ENCODE measurements around the gene SZT2.

The SZT2 gene

GRCh38 chr1:43482215-43482614 lies 92.5 kb downstream of the SZT2 start:
- no peak overlapping the region for H3K18ac ChIP-seq (ENCODE audit: low read length)
- no peak for DNase-seq
- no peak overlapping the region for H2BK120ac ChIP-seq (ENCODE audit: insufficient read depth, low read length, poor library complexity)
- no peak overlapping the region for H3K14ac ChIP-seq (ENCODE audit: low read length)
- no peak overlapping the region for H3K4me3 ChIP-seq (ENCODE audit: low read depth, low read length)
- no CpG with 5 or more reads among the region's 1 CpG for WGBS (ENCODE audit: extremely low coverage, insufficient coverage, insufficient read length)
- no peaks in the 10 kb centered on the region for H3K27me3 ChIP-seq (ENCODE audit: insufficient read depth, low read length)
- H3K79me1 ChIP-seq (ENCODE audit: low read length): peaks cover 3% of the 10 kb centered on the region
- no peak overlapping the region for H2BK12ac ChIP-seq (ENCODE audit: low read length)
- no peak overlapping the region for H3K9ac ChIP-seq (ENCODE audit: low read length)
- no peak overlapping the region for H2AK5ac ChIP-seq (ENCODE audit: low read length)
- H3K36me3 ChIP-seq (ENCODE audit: control insufficient read depth in 1 of 2, insufficient read depth in 2 of 2, low read length in 2 of 2): no peaks in the 10 kb centered on the region
- no peaks in the 10 kb centered on the region for H3K4me1 ChIP-seq (ENCODE audit: control insufficient read depth in 1 of 2, insufficient read depth in 2 of 2, low read length in 2 of 2)
- no peaks in the 10 kb centered on the region for H3K79me2 ChIP-seq (ENCODE audit: control insufficient read depth, insufficient read depth, low read length, poor library complexity)
- no peak overlapping the region for H4K8ac ChIP-seq (ENCODE audit: low read depth, low read length)
- H4K12ac ChIP-seq (ENCODE audit: low read depth, low read length): no peak overlapping the region
- no peak overlapping the region for H2AFZ ChIP-seq (ENCODE audit: insufficient read depth, low read length, poor library complexity)
- H3K4me2 ChIP-seq (ENCODE audit: low read length): no peak overlapping the region
- H4K91ac ChIP-seq (ENCODE audit: low read depth, low read length): no peak overlapping the region
- H2BK5ac ChIP-seq (ENCODE audit: low read depth, low read length, poor library complexity): no peak overlapping the region
- H3K27ac ChIP-seq (ENCODE audit: low read depth, low read length): no peak overlapping the region
- no peak overlapping the region for H3K23ac ChIP-seq (ENCODE audit: low read length)
- H3K4ac ChIP-seq (ENCODE audit: low read depth, low read length): no peak overlapping the region
- no peaks in the 10 kb centered on the region for H3K9me3 ChIP-seq (ENCODE audit: insufficient read depth, low read depth, low read length)

GRCh38 chr1:43484367-43484766 lies 94.7 kb downstream of the SZT2 start:
- H3K9me3 ChIP-seq (ENCODE audit: insufficient read depth, low read depth, low read length): peaks cover 2% of the 10 kb centered on the region
- DNase-seq: no peak
- H4K8ac ChIP-seq (ENCODE audit: low read depth, low read length): no peak overlapping the region
- H3K4me3 ChIP-seq (ENCODE audit: low read depth, low read length): no peak overlapping the region
- no peak overlapping the region for H3K9ac ChIP-seq (ENCODE audit: low read length)
- no peaks in the 10 kb centered on the region for H3K79me1 ChIP-seq (ENCODE audit: low read length)
- H2BK12ac ChIP-seq (ENCODE audit: low read length): no peak overlapping the region
- no peak overlapping the region for H4K12ac ChIP-seq (ENCODE audit: low read depth, low read length)
- no CpG with 5 or more reads among the region's 2 CpGs for WGBS (ENCODE audit: extremely low coverage, insufficient coverage, insufficient read length)
- no peak overlapping the region for H2BK120ac ChIP-seq (ENCODE audit: insufficient read depth, low read length, poor library complexity)
- H4K91ac ChIP-seq (ENCODE audit: low read depth, low read length): no peak overlapping the region
- no peaks in the 10 kb centered on the region for H3K27me3 ChIP-seq (ENCODE audit: insufficient read depth, low read length)
- H3K4me1 ChIP-seq (ENCODE audit: control insufficient read depth in 1 of 2, insufficient read depth in 2 of 2, low read length in 2 of 2): no peaks in the 10 kb centered on the region
- H2AFZ ChIP-seq (ENCODE audit: insufficient read depth, low read length, poor library complexity): no peak overlapping the region
- no peak overlapping the region for H2AK5ac ChIP-seq (ENCODE audit: low read length)
- no peaks in the 10 kb centered on the region for H3K36me3 ChIP-seq (ENCODE audit: control insufficient read depth in 1 of 2, insufficient read depth in 2 of 2, low read length in 2 of 2)
- no peaks in the 10 kb centered on the region for H3K79me2 ChIP-seq (ENCODE audit: control insufficient read depth, insufficient read depth, low read length, poor library complexity)
- no peak overlapping the region for H3K14ac ChIP-seq (ENCODE audit: low read length)
- H3K23ac ChIP-seq (ENCODE audit: low read length): no peak overlapping the region
- no peak overlapping the region for H3K27ac ChIP-seq (ENCODE audit: low read depth, low read length)
- no peak overlapping the region for H3K18ac ChIP-seq (ENCODE audit: low read length)
- H2BK5ac ChIP-seq (ENCODE audit: low read depth, low read length, poor library complexity): no peak overlapping the region
- H3K4ac ChIP-seq (ENCODE audit: low read depth, low read length): no peak overlapping the region
- H3K4me2 ChIP-seq (ENCODE audit: low read length): no peak overlapping the region

- Histone ChIP-seq H2BK12ac (ENCODE audit: low read length) (no peak overlapping the region), H4K91ac (ENCODE audit: low read depth, low read length) (no peak overlapping the region)
Observed at GRCh38 chr1:43488165-43488564, 98.5 kb downstream of the SZT2 start.

GRCh38 chr1:43491061-43491460 lies 101.4 kb downstream of the SZT2 start:
- no peak overlapping the region for H4K8ac ChIP-seq (ENCODE audit: low read depth, low read length)
- H3K18ac ChIP-seq (ENCODE audit: low read length): no peak overlapping the region
- H3K14ac ChIP-seq (ENCODE audit: low read length): no peak overlapping the region
- H3K23ac ChIP-seq (ENCODE audit: low read length): no peak overlapping the region
- no peak overlapping the region for H2AFZ ChIP-seq (ENCODE audit: insufficient read depth, low read length, poor library complexity)
- no peak overlapping the region for H2BK120ac ChIP-seq (ENCODE audit: insufficient read depth, low read length, poor library complexity)
- peaks cover 2% of the 10 kb centered on the region for H3K9me3 ChIP-seq (ENCODE audit: insufficient read depth, low read depth, low read length)
- H2AK5ac ChIP-seq (ENCODE audit: low read length): no peak overlapping the region
- no peak overlapping the region for H4K91ac ChIP-seq (ENCODE audit: low read depth, low read length)
- peaks cover 11% of the 10 kb centered on the region for H3K79me1 ChIP-seq (ENCODE audit: low read length)
- no CpG with 5 or more reads among the region's 1 CpG for WGBS (ENCODE audit: extremely low coverage, insufficient coverage, insufficient read length)
- H2BK5ac ChIP-seq (ENCODE audit: low read depth, low read length, poor library complexity): no peak overlapping the region
- no peaks in the 10 kb centered on the region for H3K36me3 ChIP-seq (ENCODE audit: control insufficient read depth in 1 of 2, insufficient read depth in 2 of 2, low read length in 2 of 2)
- H4K12ac ChIP-seq (ENCODE audit: low read depth, low read length): no peak overlapping the region
- H3K27ac ChIP-seq (ENCODE audit: low read depth, low read length): no peak overlapping the region
- H3K9ac ChIP-seq (ENCODE audit: low read length): no peak overlapping the region
- H3K4me2 ChIP-seq (ENCODE audit: low read length): no peak overlapping the region
- no peaks in the 10 kb centered on the region for H3K79me2 ChIP-seq (ENCODE audit: control insufficient read depth, insufficient read depth, low read length, poor library complexity)
- H3K4me1 ChIP-seq (ENCODE audit: control insufficient read depth in 1 of 2, insufficient read depth in 2 of 2, low read length in 2 of 2): peaks cover 0 to 2% of the 10 kb centered on the region in 2 experiments
- no peak overlapping the region for H3K4me3 ChIP-seq (ENCODE audit: low read depth, low read length)
- peak overlapping the region; percentile 28 for H2BK12ac ChIP-seq (ENCODE audit: low read length)
- no peak for DNase-seq
- H3K4ac ChIP-seq (ENCODE audit: low read depth, low read length): no peak overlapping the region
- no peaks in the 10 kb centered on the region for H3K27me3 ChIP-seq (ENCODE audit: insufficient read depth, low read length)

More at GRCh38 chr1:43488165-43488564, 98.5 kb downstream of the SZT2 start:
- Histone ChIP-seq H3K23ac (ENCODE audit: low read length) (no peak overlapping the region), H3K27me3 (ENCODE audit: insufficient read depth, low read length) (no peaks in the 10 kb centered on the region), H3K4me1 (ENCODE audit: control insufficient read depth in 1 of 2, insufficient read depth in 2 of 2, low read length in 2 of 2) (peaks cover 0 to 2% of the 10 kb centered on the region in 2 experiments), H3K79me1 (ENCODE audit: low read length) (peaks cover 7% of the 10 kb centered on the region), H3K27ac (ENCODE audit: low read depth, low read length) (no peak overlapping the region), H2BK5ac (ENCODE audit: low read depth, low read length, poor library complexity) (no peak overlapping the region), H2BK120ac (ENCODE audit: insufficient read depth, low read length, poor library complexity) (no peak overlapping the region), H3K79me2 (ENCODE audit: control insufficient read depth, insufficient read depth, low read length, poor library complexity) (no peaks in the 10 kb centered on the region), H3K36me3 (ENCODE audit: control insufficient read depth in 1 of 2, insufficient read depth in 2 of 2, low read length in 2 of 2) (no peaks in the 10 kb centered on the region), H3K9me3 (ENCODE audit: insufficient read depth, low read depth, low read length) (peaks cover 2% of the 10 kb centered on the region), H3K4me3 (ENCODE audit: low read depth, low read length) (no peak overlapping the region), H3K14ac (ENCODE audit: low read length) (no peak overlapping the region), H3K18ac (ENCODE audit: low read length) (no peak overlapping the region), H3K9ac (ENCODE audit: low read length) (no peak overlapping the region), H4K12ac (ENCODE audit: low read depth, low read length) (no peak overlapping the region), H4K8ac (ENCODE audit: low read depth, low read length) (no peak overlapping the region), H3K4ac (ENCODE audit: low read depth, low read length) (no peak overlapping the region), H2AK5ac (ENCODE audit: low read length) (no peak overlapping the region), H3K4me2 (ENCODE audit: low read length) (no peak overlapping the region), H2AFZ (ENCODE audit: insufficient read depth, low read length, poor library complexity) (no peak overlapping the region)
- WGBS (ENCODE audit: extremely low coverage, insufficient coverage, insufficient read length): no CpG with 5 or more reads among the region's 1 CpG
- DNase-seq: no peak

Measured in trophoblast cell (in vitro differentiated cells and primary cell).